Stimulated activated CD8-positive, alpha-beta memory T cell treated with anti-CD3 and anti-CD28 coated beads, Interleukin-7, amount 100 ng/mL, for 1 hour (primary cell): Measurements from ENCODE around the gene GHITM.

Experiments used
- DNase-seq, 2 donors: peaks; one replicate each; pipeline ENCODE4 v3.0.0-alpha.2; 2020; ENCODE audit warnings: low read depth in 2 of 2

Gene GHITM

GRCh38 chr10:84201244-84201606 is 61.9 kb downstream of the GHITM start:
- no peak for DNase-seq

- DNase-seq: no peak
Measured at GRCh38 chr10:84201682-84202081, 62.4 kb downstream of the GHITM start.

- no peak for DNase-seq
Measured at GRCh38 chr10:84202349-84202748, 63.0 kb downstream of the GHITM start.
